Kasumi-1 (cell line): ENCODE measurements around the gene SAMD9.
"Not testable (repeated sequence)": the region's sequence is repeated elsewhere in the genome, so short reads cannot be mapped to it uniquely, and the experiment has no call there.

ENCODE experiments used
- DNase-seq, 2 experiments: peaks; one replicate each; lab custom pipeline; 2025; lab: John Stamatoyannopoulos, UW

The SAMD9 gene

DNA sequence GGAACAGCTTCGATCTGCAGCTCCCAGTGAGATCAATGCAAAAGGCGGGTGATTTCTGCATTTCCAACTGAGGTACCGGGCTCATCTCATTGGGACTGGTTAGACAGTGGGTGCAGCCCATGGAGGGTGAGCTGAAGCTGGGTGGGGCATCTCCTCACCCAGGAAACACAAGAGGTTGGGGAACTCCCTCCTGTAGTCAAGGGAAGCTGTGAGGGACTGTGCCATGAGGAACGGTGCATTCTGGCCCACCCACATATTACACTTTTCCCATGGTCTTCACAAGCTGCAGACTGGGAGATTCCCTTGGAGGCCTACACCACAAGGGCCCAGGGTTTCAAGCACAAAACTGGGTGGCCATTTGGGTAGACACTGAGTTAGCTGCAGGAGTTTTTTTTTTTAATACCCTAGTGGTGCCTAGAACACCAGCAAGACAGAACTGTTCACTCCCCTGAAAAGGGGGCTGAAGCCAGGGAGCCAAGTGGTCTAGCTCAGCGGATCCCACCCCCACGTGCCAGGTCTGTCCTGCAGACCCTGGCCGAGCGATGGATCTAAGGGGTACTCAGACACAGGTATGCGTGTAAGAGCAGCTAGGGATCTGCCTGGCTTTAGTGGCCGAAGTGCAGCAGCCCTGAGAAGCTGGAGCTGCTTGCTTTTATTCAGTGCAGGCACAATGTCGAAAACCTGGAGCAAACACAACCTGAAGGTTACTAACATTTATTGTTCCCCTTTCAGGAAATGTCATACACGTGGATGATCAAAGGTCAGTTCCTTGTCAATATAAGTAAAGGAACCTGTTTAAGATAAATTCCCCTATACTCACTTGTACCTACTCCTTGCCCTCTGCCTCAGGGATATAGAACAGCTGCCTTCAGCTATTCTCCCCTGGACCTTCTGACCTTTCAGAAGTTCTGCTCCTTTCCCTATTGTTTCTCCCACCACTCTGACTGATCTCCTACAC, 3.1 kb upstream of the SAMD9 start:
- DNase-seq, result no peak

DNA sequence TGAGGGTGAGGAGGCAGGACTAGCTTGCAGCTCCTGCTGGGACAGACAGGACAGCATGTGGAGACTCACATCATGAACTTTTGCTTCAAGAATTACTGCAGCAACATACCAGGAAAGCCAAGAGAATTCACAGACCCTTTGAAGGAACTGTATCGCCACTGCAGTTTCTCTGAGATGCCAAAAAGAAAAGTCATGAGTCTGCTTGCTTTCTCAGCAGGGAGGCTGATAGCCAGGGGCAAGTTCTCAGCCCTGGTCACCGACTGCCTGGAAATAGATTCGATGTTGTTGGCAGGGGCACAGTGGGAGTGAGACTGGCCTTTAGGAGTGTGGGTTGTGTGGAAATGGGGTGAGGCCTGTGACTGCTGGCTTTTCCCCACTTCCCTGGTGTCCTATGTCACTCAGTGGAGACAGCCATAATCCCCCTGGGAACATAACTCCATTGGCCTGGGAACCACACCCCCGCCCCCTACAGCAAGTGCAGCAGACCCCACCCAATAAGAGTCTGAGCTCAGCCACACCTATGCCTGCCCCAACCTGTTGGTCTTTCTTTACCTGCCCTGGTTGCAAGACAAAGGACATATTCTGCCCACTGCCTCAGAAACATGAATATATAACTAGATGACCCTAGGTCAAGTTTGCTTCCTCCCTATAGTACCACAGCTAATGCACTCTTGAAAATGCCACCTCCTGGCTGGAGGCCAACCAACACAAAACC, 1.6 kb upstream of the SAMD9 start:
- no peak for DNase-seq

GRCh38 chr7:93117327-93117726, 452 bp downstream of the SAMD9 start:
- DNase-seq, result no peak

- no peak for DNase-seq
Observed at GRCh38 chr7:93115796-93116195, 2.0 kb downstream of the SAMD9 start.

DNA sequence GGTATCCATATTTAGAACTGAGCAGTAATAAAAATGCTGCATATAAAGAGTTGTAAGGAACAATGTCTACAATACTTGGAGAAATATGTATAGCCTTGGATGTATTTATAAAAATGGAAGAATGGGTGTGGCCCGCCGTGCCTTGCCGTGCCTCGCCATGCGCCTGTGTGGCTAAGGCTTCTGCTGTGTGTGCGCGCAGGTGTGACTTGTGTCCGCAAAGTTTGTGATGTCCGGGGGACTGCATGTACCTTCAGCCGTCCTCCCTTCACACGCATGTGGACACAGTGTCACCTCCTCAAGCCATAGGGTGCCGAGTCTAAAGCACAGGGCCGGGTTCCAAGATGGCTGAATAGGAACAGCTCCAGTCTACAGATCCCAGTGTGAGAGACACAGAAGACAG, 9.8 kb downstream of the SAMD9 start:
- no peak for DNase-seq

- DNase-seq, result no peak
Observed at GRCh38 chr7:93097388-93097787, 20.4 kb downstream of the SAMD9 start.

GRCh38 chr7:93092757-93093370, 24.9 kb downstream of the SAMD9 start:
- peak; percentile 17 to 22 for DNase-seq

GRCh38 chr7:93073357-93073756, 44.4 kb downstream of the SAMD9 start:
- not testable (repeated sequence) for DNase-seq

DNA sequence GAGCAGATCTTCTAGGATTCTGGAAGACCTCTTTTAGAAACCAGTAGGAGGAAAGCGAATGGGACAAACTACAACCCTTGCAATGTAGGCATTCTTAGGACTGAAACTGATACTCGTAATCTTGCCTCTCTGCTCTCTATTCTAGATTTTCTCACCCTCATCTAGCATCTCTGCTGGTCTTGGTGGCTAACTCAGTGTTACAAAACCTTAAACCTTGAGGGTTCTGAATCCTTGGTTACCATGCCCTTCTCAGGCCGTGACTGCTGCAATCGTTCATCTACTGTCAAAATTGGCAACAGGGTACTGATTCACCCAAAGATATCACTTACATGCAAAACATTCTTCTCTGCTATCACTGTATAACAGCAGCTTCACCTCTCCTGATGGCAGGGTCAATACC, 55.2 kb downstream of the SAMD9 start:
- no peak for DNase-seq

- DNase-seq, result no peak
Observed at GRCh38 chr7:93060865-93061264, 56.9 kb downstream of the SAMD9 start.

DNA sequence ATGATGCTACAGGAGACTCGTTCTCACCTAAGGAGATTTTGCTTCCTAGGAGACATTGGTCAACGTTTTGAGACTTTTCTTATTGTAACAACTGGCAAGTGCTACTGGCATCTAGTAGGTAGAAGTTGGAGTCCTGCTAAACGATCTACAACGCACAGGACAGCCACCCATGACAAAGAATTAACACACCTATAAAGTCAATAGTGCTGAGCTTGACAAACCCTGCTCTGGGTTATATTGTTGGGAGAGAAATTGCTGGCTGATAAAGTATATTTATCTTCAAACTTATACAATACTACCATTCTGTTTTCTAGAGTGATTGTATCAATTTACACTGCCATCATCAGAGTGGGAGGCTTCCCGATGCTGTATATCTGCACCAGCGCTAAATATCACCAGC, 57.8 kb downstream of the SAMD9 start:
- DNase-seq, result no peak

DNA sequence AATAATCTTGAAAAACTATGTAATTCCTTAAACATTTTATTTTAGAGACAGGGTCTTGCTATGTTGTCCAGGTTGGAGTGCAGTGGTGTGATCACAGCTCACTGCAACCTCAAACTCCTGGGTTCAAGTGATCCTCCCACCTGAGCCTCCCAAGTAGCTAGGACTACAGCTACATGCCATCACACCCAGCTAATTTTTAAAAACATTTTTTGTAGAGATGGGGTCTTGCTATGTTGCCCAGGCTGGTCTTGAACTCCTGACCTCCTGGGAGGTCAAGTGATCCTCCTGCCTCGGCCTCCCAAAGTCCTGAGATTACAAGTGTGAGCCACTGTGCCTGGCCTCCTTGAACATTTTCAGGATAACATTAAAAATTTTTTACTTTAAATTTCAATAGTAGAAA, 61.2 kb downstream of the SAMD9 start:
- not testable (repeated sequence) for DNase-seq

DNA sequence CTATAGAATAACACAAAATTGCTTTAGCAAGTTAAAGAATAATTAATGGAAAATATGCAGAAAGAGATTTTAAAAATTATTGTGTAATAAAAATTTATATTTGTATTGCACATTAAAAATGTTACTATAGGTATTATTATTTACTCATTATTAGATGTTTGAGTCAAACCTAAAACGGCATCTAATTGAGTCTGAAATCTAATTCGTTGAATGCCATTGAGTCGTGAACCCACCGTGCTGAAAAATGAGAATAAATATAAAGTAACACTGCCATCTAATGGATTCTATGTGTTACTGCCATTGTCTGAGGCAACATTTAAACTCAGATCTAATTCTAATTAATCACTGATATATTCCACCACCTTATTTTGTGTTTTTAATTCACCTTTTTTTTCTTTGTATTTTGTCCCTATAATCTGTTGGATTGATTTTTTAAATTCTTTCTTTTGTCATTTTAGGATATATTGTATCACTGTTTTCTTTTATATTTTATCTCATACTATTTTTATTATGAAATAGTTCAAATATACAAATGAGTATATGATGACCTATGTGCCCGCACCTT, 62.2 kb downstream of the SAMD9 start:
- peak; percentile 82 to 90 for DNase-seq

DNA sequence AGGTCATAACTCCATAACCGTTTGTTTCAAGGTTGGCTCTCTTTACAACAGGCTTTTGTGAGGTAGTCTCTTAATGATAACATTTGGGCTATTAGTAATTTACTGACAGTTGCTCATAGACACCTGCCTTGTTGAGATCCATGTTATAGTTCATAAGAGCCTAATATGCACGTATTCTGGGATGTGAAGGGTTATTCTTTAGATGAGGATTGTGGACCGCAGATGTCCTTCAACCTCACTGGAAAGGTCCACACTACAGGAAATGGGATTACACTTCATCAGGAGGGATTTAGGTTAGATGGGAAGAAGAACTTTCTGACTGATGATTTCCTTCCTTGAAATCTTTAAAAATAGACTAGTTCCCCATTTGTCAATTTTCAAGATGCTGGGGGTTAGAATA, 62.8 kb downstream of the SAMD9 start:
- DNase-seq, result no peak

- peak; percentile 18 to 70 for DNase-seq
Observed at GRCh38 chr7:93053949-93054943, 63.5 kb downstream of the SAMD9 start.

DNA sequence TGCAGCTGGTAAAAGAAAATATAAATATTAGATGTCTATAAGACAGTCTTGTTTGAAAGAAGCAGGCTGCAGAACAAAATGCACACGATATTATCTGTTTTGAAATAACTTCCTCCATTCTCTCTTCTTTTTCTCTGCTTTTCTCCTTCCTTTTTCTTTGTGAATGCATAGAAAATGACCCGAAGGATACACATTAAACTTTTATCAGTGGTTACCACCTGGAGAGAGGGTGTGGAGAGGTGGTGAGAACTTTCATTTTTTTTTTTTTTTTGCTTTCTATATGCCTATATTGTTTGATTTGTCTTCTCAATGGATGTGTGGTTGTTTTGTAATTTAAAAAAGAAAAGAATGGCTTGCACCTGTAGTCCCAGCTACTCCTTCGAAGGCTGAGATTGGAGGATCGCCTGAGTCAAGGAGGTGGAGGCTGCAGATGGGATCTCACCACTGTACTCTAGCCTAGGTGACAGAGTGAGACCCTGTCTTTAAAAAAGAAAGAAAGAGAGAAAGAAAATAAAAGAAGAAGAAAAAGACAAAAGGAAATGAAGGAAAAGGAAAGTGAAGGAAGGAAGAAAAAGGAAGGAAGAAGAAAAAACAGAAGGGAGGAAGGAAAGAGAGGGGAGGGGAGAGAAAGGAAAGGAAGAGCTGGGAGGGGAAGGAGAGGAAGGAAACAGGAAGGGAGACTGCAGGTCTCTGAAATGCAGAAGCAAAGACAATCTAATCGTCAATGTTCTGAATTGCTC, 64.4 kb downstream of the SAMD9 start:
- DNase-seq, result peak in 1 of 2 experiments; percentile 70

DNA sequence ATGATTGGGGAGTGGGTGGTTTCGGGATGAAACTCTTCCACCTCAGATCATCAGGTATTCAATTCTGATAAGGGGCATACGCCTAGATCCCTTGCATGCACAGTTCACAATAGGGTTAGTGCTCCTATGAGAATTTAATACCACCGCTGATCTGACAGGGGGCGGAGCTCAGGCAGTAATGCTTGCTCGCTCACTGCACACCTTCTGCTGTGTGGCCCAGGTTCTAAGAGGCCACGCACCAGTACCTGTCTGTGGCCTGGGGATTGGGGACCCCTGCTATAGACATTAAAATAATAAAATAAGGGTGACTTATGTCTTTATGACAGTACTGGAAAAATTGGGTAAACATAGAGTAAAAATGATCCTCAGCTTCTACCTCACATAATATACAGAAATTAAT, 66.1 kb downstream of the SAMD9 start:
- no peak for DNase-seq
